K562 (cell line): ENCODE results near the gene SPATA2.

Experiments used
- CTCF ChIP-seq, 3 experiments: IDR thresholded peaks in 2 of 3; conservative IDR thresholded peaks in 1 of 3; 2 replicates each; pipeline ENCODE4 v1.5.1; 2011 to 2012; ENCODE audit warnings: low read length in 3 of 3, mild to moderate bottlenecking in 3 of 3, control low read depth in 2 of 3, improper control_type of control experiment in 1 of 3, inconsistent platforms in 1 of 3, low read depth in 1 of 3, mixed read lengths in 1 of 3, moderate library complexity in 1 of 3; ENCODE audit not compliant: insufficient read depth in 2 of 3
- SIN3A ChIP-seq, 2 experiments: fragments of 150-350 bp in 1 of 2; IDR thresholded peaks; 2 replicates each; pipeline ENCODE4 v1.6.1; 2011 to 2016; ENCODE audit warnings: borderline replicate concordance in 2 of 2, low read depth in 2 of 2, low read length in 2 of 2, mild to moderate bottlenecking in 2 of 2, moderate library complexity in 2 of 2; ENCODE audit not compliant: control insufficient read depth in 1 of 2

GRCh38 chr20:49896204-49896603 is 19.1 kb downstream of the SPATA2 start:
- no peak for TF ChIP-seq SIN3A (IDR thresholded peaks at IDR 0.05; ENCODE audit: borderline replicate concordance in 2 of 2, control insufficient read depth in 1 of 2, low read depth in 2 of 2, low read length in 2 of 2)
- TF ChIP-seq CTCF (IDR thresholded peaks at IDR 0.05 in 2 of 3, conservative IDR thresholded peaks at IDR 0.05 in 1 of 3; ENCODE audit: insufficient read depth in 2 of 3, low read depth in 1 of 3, low read length in 3 of 3), result no peak
